ENCODE measurements around the gene HAGH. TPM values are rescaled to one million over a fixed set of nuclear protein-coding genes. Genes with fewer than 3 reads are reported as not detected.
A peak's percentile ranks its signal among the peaks of the same experiment; 100 is the strongest.

Gene HAGH
- total RNA-seq, 2 experiments from 2014 or later, result 26.9 to 29.9 TPM

GRCh38 chr16:1781758-1782407, 44.7 kb downstream of the HAGH start:
- CTCF ChIA-PET (ENCODE audit: unreplicated experiment), result no interaction called here
- POLR2A ChIA-PET, result interaction anchor here (1.1 to 1.3 kb wide), 4 partner anchors 9 to 171 kb away, joined by 3 to 9 read pairs (median 6); partner anchors contain the start of genes EME2, IFT140, MRPS34 and MSRB1
- peak overlapping the region; percentile 26; the same call in 1 of the 2 replicates for H2AFZ ChIP-seq (ENCODE audit: low read length)
- peak; percentile 36 for DNase-seq (ENCODE audit: low spot score)
- intact Hi-C loops (cut with micrococcal nuclease; ENCODE audit: unreplicated experiment), result loop anchor here (1.0 to 5.0 kb wide), 3 partner anchors 9 to 160 kb away; partner anchors contain the start of genes FAHD1, HAGH, MRPS34 and MSRB1
- H3K4me2 ChIP-seq (ENCODE audit: low read length), result peak overlapping the region; percentile 82
- peaks cover 22% of the 10 kb centered on the region for H3K79me2 ChIP-seq (ENCODE audit: insufficient read depth, low read depth, low read length)
- no peaks in the 10 kb centered on the region for H3K9me3 ChIP-seq (ENCODE audit: low read length)
- peaks cover 45% of the 10 kb centered on the region for H3K36me3 ChIP-seq (ENCODE audit: insufficient read depth, low read length)
- H3K4me1 ChIP-seq (ENCODE audit: insufficient read depth, low read length, poor library complexity, severe bottlenecking), result peaks cover 13% of the 10 kb centered on the region
- H4K20me1 ChIP-seq (ENCODE audit: insufficient read depth, low read length), result no peaks in the 10 kb centered on the region; the same call in 1 of the 2 replicates
- H3K27ac ChIP-seq (ENCODE audit: low read depth, low read length, poor library complexity, severe bottlenecking), result peak overlapping the region; percentile 44
- BruUV-seq (replicated peaks), result no TSS peak
- no peak for TF ChIP-seq EZH2phosphoT487 (IDR thresholded peaks at IDR 0.05; ENCODE audit: borderline replicate concordance, low read depth, low read length)
- TF ChIP-seq, protein P1, sequence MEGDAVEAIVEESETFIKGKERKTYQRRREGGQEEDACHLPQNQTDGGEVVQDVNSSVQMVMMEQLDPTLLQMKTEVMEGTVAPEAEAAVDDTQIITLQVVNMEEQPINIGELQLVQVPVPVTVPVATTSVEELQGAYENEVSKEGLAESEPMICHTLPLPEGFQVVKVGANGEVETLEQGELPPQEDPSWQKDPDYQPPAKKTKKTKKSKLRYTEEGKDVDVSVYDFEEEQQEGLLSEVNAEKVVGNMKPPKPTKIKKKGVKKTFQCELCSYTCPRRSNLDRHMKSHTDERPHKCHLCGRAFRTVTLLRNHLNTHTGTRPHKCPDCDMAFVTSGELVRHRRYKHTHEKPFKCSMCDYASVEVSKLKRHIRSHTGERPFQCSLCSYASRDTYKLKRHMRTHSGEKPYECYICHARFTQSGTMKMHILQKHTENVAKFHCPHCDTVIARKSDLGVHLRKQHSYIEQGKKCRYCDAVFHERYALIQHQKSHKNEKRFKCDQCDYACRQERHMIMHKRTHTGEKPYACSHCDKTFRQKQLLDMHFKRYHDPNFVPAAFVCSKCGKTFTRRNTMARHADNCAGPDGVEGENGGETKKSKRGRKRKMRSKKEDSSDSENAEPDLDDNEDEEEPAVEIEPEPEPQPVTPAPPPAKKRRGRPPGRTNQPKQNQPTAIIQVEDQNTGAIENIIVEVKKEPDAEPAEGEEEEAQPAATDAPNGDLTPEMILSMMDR (conservative IDR thresholded peaks at IDR 0.05; ENCODE audit: low read length), result no peak
- no peaks in the 10 kb centered on the region for H3K9me2 ChIP-seq (ENCODE audit: insufficient read depth, low read length)
- peak overlapping the region; percentile 89 for H3K4me3 ChIP-seq (ENCODE audit: low read depth, low read length, poor library complexity, severe bottlenecking)

DNA sequence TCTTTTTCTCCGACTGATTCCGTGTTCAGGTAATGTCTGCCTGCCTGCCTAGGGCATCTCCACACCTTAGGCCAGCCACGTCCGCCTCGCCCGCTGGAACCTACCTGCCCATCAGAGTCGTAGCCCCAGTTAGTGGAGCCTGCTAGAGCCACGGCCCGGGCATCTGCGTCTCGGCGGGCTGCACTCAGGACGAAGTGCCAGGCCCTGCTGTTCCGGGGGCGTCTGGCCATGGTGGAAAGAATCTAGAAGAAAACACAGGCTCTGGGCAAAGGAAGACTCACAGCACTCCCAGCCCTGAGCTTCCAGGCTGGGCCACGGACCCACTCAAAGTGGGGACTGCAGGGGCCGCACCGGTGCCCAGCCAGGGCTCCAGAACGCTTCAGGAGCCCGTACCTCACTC, 45.4 kb downstream of the HAGH start:
- Histone ChIP-seq H3K4me1 (ENCODE audit: insufficient read depth, low read length, poor library complexity, severe bottlenecking) (peaks cover 13% of the 10 kb centered on the region), H3K36me3 (ENCODE audit: insufficient read depth, low read length) (peaks cover 47% of the 10 kb centered on the region), H3K27ac (ENCODE audit: low read depth, low read length, poor library complexity, severe bottlenecking) (no peak overlapping the region), H3K4me2 (ENCODE audit: low read length) (peak overlapping the region; percentile 82), H4K20me1 (ENCODE audit: insufficient read depth, low read length) (no peaks in the 10 kb centered on the region; the same call in 1 of the 2 replicates), H3K9me3 (ENCODE audit: low read length) (no peaks in the 10 kb centered on the region), H3K4me3 (ENCODE audit: low read depth, low read length, poor library complexity, severe bottlenecking) (peak overlapping the region; percentile 89), H3K79me2 (ENCODE audit: insufficient read depth, low read depth, low read length) (peaks cover 22% of the 10 kb centered on the region), H3K9me2 (ENCODE audit: insufficient read depth, low read length) (no peaks in the 10 kb centered on the region), H2AFZ (ENCODE audit: low read length) (no peak overlapping the region)
- intact Hi-C loops (cut with micrococcal nuclease; ENCODE audit: unreplicated experiment), result loop anchor here (5.0 kb wide), 2 partner anchors 46 to 161 kb away; partner anchors contain the start of genes FAHD1, HAGH and MSRB1
- ChIA-PET CTCF (ENCODE audit: unreplicated experiment) (no interaction called here), POLR2A (no interaction called here)
- TF ChIP-seq, protein P1 (conservative IDR thresholded peaks at IDR 0.05; ENCODE audit: low read length), result no peak
- TF ChIP-seq EZH2phosphoT487 (IDR thresholded peaks at IDR 0.05; ENCODE audit: borderline replicate concordance, low read depth, low read length), result no peak
- no TSS peak for BruUV-seq (replicated peaks)
- DNase-seq (ENCODE audit: low spot score), result no peak

DNA sequence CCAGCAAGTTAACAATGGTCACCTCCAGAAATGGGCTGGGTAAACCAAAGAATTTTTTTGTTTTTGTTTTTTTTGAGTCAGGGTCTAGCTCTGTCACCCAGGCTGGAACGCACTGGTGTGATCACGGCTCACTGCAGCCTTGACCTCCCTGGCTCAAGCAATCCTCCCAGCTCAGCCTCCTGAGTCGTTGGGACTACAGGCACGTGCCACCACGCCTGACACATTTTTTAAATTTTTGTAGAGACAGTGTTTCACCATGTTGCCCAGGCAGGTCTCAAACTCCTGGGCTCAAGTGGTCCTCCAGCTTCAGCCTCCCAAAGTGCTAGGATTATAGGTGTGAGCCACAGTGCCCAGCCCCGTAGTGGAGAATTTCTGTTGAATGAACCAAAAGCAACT, 46.0 kb downstream of the HAGH start:
- H3K27ac ChIP-seq (ENCODE audit: low read depth, low read length, poor library complexity, severe bottlenecking), result no peak overlapping the region
- no peaks in the 10 kb centered on the region for H3K9me2 ChIP-seq (ENCODE audit: insufficient read depth, low read length)
- no peak overlapping the region for H3K4me3 ChIP-seq (ENCODE audit: low read depth, low read length, poor library complexity, severe bottlenecking)
- peaks cover 49% of the 10 kb centered on the region for H3K36me3 ChIP-seq (ENCODE audit: insufficient read depth, low read length)
- ChIA-PET CTCF (ENCODE audit: unreplicated experiment) (no interaction called here), POLR2A (no interaction called here)
- TF ChIP-seq, protein P1 (conservative IDR thresholded peaks at IDR 0.05; ENCODE audit: low read length), result no peak
- TF ChIP-seq EZH2phosphoT487 (IDR thresholded peaks at IDR 0.05; ENCODE audit: borderline replicate concordance, low read depth, low read length), result no peak
- intact Hi-C loops (cut with micrococcal nuclease; ENCODE audit: unreplicated experiment), result loop anchor here (5.0 kb wide), 2 partner anchors 47 to 162 kb away; partner anchors contain the start of genes FAHD1, HAGH and MSRB1
- H4K20me1 ChIP-seq (ENCODE audit: insufficient read depth, low read length), result no peaks in the 10 kb centered on the region; the same call in 1 of the 2 replicates
- no peaks in the 10 kb centered on the region for H3K9me3 ChIP-seq (ENCODE audit: low read length)
- H3K4me1 ChIP-seq (ENCODE audit: insufficient read depth, low read length, poor library complexity, severe bottlenecking), result peaks cover 13% of the 10 kb centered on the region
- H3K79me2 ChIP-seq (ENCODE audit: insufficient read depth, low read depth, low read length), result peaks cover 22% of the 10 kb centered on the region
- DNase-seq (ENCODE audit: low spot score), result no peak
- peak overlapping the region; percentile 82; the same call in 1 of the 2 replicates for H3K4me2 ChIP-seq (ENCODE audit: low read length)
- BruUV-seq (replicated peaks), result no TSS peak
- no peak overlapping the region for H2AFZ ChIP-seq (ENCODE audit: low read length)

Measured in OCI-LY7 (cell line).